HG02678 (cell line): Measurements from ENCODE around the gene ARHGEF26.

Experiments
- ATAC-seq: cut with Tn5 transposase; IDR thresholded peaks from one replicate; pipeline ENCODE4 v1.9.1; 2021; ENCODE audit warnings: mild to moderate bottlenecking, moderate library complexity; ENCODE audit not compliant: unreplicated experiment

The ARHGEF26 gene

DNA sequence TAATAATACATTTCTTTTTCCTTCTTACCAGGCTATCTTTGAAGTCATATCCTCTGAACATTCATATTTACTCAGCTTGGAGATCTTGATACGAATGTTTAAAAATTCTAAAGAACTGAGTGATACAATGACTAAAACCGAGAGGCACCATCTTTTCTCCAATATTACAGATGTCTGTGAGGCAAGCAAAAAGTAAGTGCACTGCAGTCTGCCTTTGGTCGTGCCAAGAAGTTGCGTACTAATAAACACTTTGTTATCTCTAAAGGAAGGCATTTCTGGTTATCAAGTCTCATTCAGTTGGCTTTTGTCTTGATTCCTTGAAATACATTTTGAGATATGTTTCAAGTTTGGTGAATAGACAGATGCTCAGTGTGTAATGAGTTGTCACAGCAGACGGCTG, 31.6 kb downstream of the ARHGEF26 start:
- ATAC-seq = no peak

GRCh38 chr3:154156530-154156929, 35.3 kb downstream of the ARHGEF26 start:
- no peak for ATAC-seq

- no peak for ATAC-seq
Measured at GRCh38 chr3:154161806-154162205, 40.6 kb downstream of the ARHGEF26 start.

DNA sequence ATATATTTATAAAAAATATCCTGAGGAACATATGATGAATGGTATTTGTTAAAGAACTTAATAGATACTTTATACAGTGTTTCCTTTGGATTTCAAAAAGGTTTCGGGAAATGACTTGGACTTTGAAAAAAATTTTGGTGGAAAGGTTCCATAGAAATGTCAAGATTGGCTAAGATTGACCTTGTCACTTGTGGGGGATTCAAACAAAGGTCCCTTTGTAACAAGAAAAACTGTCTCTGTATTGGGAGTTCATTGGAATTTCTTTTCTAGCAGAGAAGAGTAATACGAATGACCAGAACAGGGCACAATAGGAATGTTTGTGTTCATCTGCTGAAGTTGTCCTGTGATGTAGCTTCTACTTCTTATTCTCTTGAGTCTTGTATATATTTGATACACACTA, 43.2 kb downstream of the ARHGEF26 start:
- no peak for ATAC-seq

DNA sequence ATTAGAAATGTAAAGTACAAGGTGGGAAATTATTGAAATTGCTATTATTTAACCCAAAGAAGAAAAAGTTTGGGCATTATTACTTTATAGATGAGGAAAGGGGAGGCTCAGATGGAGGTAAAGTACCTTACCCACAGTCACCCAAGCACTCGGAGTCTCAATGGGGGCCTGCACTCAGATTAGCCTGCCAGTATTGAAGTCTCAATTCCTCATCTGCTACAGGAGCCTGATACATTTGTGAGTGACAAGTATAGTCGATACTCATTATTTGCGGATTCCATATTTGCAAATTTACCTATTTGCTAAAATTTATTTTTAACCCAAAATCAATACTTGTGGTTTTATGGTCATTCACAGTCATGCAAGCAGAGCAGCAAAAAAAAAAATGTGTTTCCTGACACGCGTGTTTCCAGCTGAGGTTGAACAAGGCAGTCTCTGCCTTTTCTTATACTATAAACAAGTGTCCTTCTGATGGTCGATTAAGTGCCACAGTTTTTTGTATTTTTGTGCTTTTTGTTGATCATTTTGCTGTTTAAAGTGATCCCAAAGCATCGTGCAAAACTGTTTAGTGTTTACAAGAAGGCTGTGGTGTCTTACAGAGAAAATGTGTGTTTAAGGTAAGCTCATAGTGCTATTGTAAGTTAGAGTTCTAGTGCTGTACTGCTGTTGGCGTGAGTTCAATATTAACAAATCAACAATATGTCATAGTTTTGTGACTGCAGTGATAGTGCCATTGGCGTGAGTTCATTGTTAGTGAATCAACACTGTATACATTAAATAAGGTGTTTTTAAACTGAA, 48.0 kb downstream of the ARHGEF26 start:
- no peak for ATAC-seq

DNA sequence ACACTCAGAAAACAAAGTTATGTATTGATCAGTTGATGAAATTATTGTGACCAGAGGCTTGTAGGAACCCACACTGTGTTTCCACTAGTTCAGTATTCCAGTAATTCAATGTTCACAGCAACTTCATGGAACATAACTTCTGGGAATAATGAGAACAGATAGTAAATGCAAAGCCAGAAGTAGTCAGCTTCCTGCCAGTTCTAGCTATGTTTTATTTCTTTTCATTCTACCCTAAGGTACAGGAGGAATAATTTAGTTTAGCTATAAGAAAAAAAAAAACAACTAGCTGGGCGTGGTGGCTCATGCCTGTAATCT, 48.6 kb downstream of the ARHGEF26 start:
- ATAC-seq = no peak

DNA sequence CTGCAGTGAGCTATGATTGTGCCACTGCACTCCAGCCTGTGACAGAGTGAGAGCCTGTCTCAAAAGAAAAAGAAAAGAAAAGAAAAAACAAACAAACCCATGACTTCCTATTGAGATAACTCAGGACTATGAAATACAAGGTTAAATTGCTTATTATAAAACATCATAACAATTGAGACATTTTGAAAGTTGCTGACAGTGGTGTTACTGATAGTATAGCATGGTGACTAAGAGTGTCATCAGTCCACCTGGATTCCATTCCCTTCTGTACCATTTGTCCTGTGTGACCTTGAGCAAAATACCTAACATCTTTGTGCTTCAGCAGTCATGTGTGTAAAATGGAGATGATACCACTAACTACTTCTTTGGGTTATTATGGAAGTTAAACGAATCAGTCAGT, 49.1 kb downstream of the ARHGEF26 start:
- ATAC-seq = no peak

- no peak for ATAC-seq
Measured at GRCh38 chr3:154175041-154175440, 53.9 kb downstream of the ARHGEF26 start.

GRCh38 chr3:154176036-154176435, 54.8 kb downstream of the ARHGEF26 start:
- no peak for ATAC-seq

- no peak for ATAC-seq
Measured at GRCh38 chr3:154177406-154177805, 56.2 kb downstream of the ARHGEF26 start.

GRCh38 chr3:154178172-154178571, 57.0 kb downstream of the ARHGEF26 start:
- no peak for ATAC-seq

GRCh38 chr3:154180836-154181691, 59.9 kb downstream of the ARHGEF26 start:
- ATAC-seq = no peak

- no peak for ATAC-seq
Measured at GRCh38 chr3:154182322-154182922, 61.2 kb downstream of the ARHGEF26 start.

DNA sequence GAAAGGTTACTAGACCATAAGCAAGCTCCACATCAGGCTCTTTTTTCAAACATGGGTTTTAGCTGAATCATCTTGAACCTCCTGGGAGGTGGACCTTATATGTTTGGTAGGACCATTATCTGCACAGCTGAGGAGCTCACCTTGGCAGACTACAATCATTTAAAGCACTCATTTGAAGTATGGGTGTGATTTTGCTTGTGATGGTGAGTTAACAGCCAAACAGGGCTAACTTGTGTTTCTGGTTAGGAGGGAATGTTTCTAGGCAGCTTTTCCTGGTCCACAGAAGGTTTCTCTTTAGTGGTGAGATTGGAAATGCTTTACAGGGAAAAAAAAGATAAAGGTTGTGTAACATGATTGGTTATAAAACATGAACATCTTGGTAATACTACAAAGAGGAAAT, 61.8 kb downstream of the ARHGEF26 start:
- no peak for ATAC-seq

GRCh38 chr3:154184582-154184981, 63.4 kb downstream of the ARHGEF26 start:
- ATAC-seq = no peak

DNA sequence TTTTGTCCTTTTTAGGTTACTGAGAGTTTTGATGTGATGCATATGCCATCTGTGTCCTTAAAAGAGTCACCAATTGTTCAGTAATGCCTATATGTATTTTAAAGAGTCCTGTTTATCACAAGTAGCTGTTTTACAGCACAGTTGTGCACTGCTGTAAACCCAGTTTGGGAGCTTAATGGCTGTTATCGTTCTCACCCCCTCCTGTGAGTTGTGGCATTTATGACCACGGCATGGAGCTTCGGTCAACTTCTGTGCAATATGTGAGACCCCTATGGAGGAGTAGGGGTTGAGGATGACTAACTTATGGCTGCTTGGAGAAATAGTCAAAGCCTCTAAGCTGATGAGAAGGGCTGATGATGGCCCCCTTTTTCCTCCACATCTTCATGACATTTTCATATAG, 67.2 kb downstream of the ARHGEF26 start:
- ATAC-seq = no peak

DNA sequence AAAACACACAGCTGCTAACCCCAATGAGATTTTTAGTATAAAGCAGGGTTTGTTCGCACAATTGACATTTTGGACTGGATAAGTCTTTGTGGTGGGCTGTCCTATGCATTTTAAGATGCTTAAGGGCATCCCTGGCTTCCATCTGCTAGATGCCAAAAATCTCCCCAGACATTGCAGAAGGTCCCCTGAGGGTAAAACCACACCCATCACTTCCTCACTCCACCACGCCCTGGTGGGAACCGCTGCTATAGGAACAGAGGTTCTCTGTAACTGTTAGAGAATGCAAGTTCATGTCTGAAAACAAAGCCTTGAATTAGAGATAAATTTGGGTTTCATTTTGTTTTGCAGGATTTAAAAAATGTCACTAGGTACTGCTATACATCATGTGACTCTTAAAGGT, 67.7 kb downstream of the ARHGEF26 start:
- no peak for ATAC-seq

- ATAC-seq = no peak
Measured at GRCh38 chr3:154191520-154191919, 70.3 kb downstream of the ARHGEF26 start.

GRCh38 chr3:154192225-154192624, 71.0 kb downstream of the ARHGEF26 start:
- ATAC-seq = no peak

DNA sequence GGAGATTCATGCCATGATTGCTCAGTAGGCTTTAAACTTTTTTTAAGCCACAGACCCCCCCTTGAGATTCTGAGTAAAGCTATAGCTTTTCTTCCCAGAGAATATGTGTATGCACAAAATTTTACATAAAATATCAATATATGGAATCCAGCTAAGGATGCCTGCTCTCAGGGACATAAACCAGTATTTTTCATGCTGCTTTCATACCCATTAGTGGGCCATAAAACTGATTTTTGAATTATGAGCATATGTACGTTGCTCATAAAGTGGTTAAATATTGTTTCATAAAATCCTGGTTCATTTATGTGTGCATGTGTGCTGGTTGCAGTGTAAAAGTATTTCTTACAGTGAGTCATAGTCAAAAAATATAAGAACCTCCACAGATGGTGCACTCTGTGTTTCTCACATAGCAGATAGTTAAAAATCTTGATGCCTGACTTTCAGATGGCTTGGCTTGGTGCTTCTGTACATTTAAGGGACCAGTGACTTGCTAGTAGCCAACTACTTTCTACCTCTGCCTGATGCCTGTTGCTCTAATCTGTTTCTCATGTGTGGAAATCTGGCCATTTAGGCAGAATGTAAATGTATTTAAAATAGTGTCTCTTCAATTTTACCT, 71.9 kb downstream of the ARHGEF26 start:
- no peak for ATAC-seq

DNA sequence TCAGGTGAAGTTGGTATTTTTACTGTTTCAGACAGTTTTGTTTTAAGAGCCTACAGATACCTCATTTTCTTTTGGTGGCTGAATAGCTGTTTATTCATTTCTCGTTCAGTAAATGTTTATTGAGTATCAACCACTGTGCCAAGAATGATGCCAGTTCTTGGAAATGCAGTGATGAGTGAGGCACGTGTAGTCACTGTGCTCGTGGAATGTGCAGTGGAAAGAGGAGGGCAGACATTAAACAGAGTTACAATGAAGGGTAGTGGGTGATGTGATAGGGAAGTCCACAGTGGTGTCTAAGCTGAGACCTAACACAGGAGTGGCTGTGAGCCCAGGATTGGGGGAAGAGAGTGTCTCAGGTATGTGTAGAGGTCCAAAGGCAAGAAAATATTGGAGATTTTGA, 73.7 kb downstream of the ARHGEF26 start:
- ATAC-seq = no peak
